NT2/D1 (cell line): ENCODE data around the gene RYR2.

Experiments
- DNase-seq: peaks from one replicate; pipeline ENCODE4 v3.0.0-alpha.2; 2011; ENCODE audit warnings: low read depth, low spot score
- H3K27me3 ChIP-seq: 2 replicates; pipeline ENCODE4 v1.6.0; 2011; ENCODE audit warnings: mild to moderate bottlenecking; ENCODE audit not compliant: insufficient read length, insufficient read depth
- H3K36me3 ChIP-seq: 2 replicates; pipeline ENCODE4 v1.6.1; 2011; ENCODE audit warnings: mild to moderate bottlenecking, low read length, mixed read lengths; ENCODE audit not compliant: insufficient read depth, insufficient read length
- H3K4me1 ChIP-seq: 2 replicates; pipeline ENCODE4 v1.5.1; 2011; ENCODE audit not compliant: insufficient read depth, insufficient read length
- H3K4me3 ChIP-seq: 2 replicates; pipeline ENCODE4 v1.5.1; 2011; ENCODE audit warnings: low read depth; ENCODE audit not compliant: insufficient read length
- H3K9ac ChIP-seq: 2 replicates; pipeline ENCODE4 v1.6.0; 2011; ENCODE audit warnings: low read depth; ENCODE audit not compliant: insufficient read length
- H3K9me3 ChIP-seq: 2 replicates; pipeline ENCODE4 v1.5.1; 2011; ENCODE audit warnings: mild to moderate bottlenecking, low read length; ENCODE audit not compliant: insufficient read depth
- SUZ12 ChIP-seq: IDR thresholded peaks from 2 replicates; pipeline ENCODE4 v1.6.1; 2011; ENCODE audit not compliant: insufficient read length, insufficient read depth; ENCODE audit errors: extremely low read depth
- YY1 ChIP-seq: IDR thresholded peaks from 2 replicates; pipeline ENCODE4 v1.6.1; 2011; ENCODE audit not compliant: insufficient read length, insufficient read depth
- ZNF274 ChIP-seq: IDR thresholded peaks from 2 replicates; pipeline ENCODE4 v1.6.1; 2011; ENCODE audit warnings: mild to moderate bottlenecking, low read depth, low read length

RYR2 gene

GRCh38 chr1:237154157-237154556 is 112.2 kb downstream of the RYR2 start:
- DNase-seq, result no peak

GRCh38 chr1:237164406-237165352 is 122.7 kb downstream of the RYR2 start:
- Histone ChIP-seq H3K9ac (no peak overlapping the region), H3K4me1 (no peaks in the 10 kb centered on the region), H3K4me3 (no peak overlapping the region), H3K36me3 (no peaks in the 10 kb centered on the region), H3K27me3 (no peaks in the 10 kb centered on the region), H3K9me3 (no peaks in the 10 kb centered on the region)
- TF ChIP-seq YY1 (no peak), SUZ12 (no peak), ZNF274 (no peak)
- no peak for DNase-seq

More at GRCh38 chr1:237154157-237154556, 112.2 kb downstream of the RYR2 start:
- Histone ChIP-seq H3K9me3 (no peaks in the 10 kb centered on the region), H3K9ac (no peak overlapping the region), H3K4me3 (no peak overlapping the region), H3K27me3 (no peaks in the 10 kb centered on the region), H3K36me3 (no peaks in the 10 kb centered on the region), H3K4me1 (no peaks in the 10 kb centered on the region)
- no peak for TF ChIP-seq ZNF274

- no peak for DNase-seq
- TF ChIP-seq ZNF274, result no peak
- H3K36me3 ChIP-seq, result no peaks in the 10 kb centered on the region
- no peak overlapping the region for H3K9ac ChIP-seq
- H3K4me1 ChIP-seq, result no peaks in the 10 kb centered on the region
- no peaks in the 10 kb centered on the region for H3K9me3 ChIP-seq
- H3K4me3 ChIP-seq, result no peak overlapping the region
- no peaks in the 10 kb centered on the region for H3K27me3 ChIP-seq
Observed at GRCh38 chr1:237166086-237166485, 124.1 kb downstream of the RYR2 start.

GRCh38 chr1:237166593-237167101 is 124.7 kb downstream of the RYR2 start:
- H3K4me3 ChIP-seq, result no peak overlapping the region
- no peaks in the 10 kb centered on the region for H3K9me3 ChIP-seq
- no peaks in the 10 kb centered on the region for H3K36me3 ChIP-seq
- TF ChIP-seq YY1, result no peak
- TF ChIP-seq SUZ12, result no peak
- no peak for TF ChIP-seq ZNF274
- no peaks in the 10 kb centered on the region for H3K4me1 ChIP-seq
- H3K27me3 ChIP-seq, result no peaks in the 10 kb centered on the region
- DNase-seq, result no peak
- no peak overlapping the region for H3K9ac ChIP-seq

- TF ChIP-seq ZNF274 (no peak), YY1 (no peak), SUZ12 (no peak)
- no peaks in the 10 kb centered on the region for H3K9me3 ChIP-seq
- no peak overlapping the region for H3K9ac ChIP-seq
- H3K4me3 ChIP-seq, result no peak overlapping the region
- no peaks in the 10 kb centered on the region for H3K4me1 ChIP-seq
- H3K36me3 ChIP-seq, result no peaks in the 10 kb centered on the region
- no peak for DNase-seq
- no peaks in the 10 kb centered on the region for H3K27me3 ChIP-seq
Observed at GRCh38 chr1:237170149-237170548, 128.2 kb downstream of the RYR2 start.

- H3K27me3 ChIP-seq, result no peaks in the 10 kb centered on the region
- no peak overlapping the region for H3K4me3 ChIP-seq
- no peaks in the 10 kb centered on the region for H3K9me3 ChIP-seq
- no peak overlapping the region for H3K9ac ChIP-seq
- no peaks in the 10 kb centered on the region for H3K4me1 ChIP-seq
- no peaks in the 10 kb centered on the region for H3K36me3 ChIP-seq
- no peak for DNase-seq
- TF ChIP-seq SUZ12, result no peak
- TF ChIP-seq YY1, result no peak
- no peak for TF ChIP-seq ZNF274
Observed at GRCh38 chr1:237171454-237172117, 129.6 kb downstream of the RYR2 start.

GRCh38 chr1:237172118-237172485 is 130.1 kb downstream of the RYR2 start:
- Histone ChIP-seq H3K9me3 (no peaks in the 10 kb centered on the region), H3K27me3 (no peaks in the 10 kb centered on the region), H3K4me3 (no peak overlapping the region), H3K9ac (no peak overlapping the region), H3K4me1 (no peaks in the 10 kb centered on the region), H3K36me3 (no peaks in the 10 kb centered on the region)
- TF ChIP-seq ZNF274, result no peak
- no peak for TF ChIP-seq SUZ12
- no peak for TF ChIP-seq YY1
- DNase-seq, result no peak
